K562 (cell line): ENCODE measurements around the gene ARHGAP33.

ENCODE experiments used
- EZH2 ChIP-seq: IDR thresholded peaks from 2 replicates; pipeline ENCODE4 v1.6.1; 2012; ENCODE audit warnings: low read depth, mild to moderate bottlenecking, inconsistent platforms, low read length, borderline replicate concordance
- RB1 ChIP-seq: fragments of 450-650 bp; IDR thresholded peaks from 2 replicates; pipeline ENCODE4 v1.6.1; 2017; ENCODE audit warnings: low read depth, mild to moderate bottlenecking
- ZNF23 ChIP-seq: fragments of 250-450 bp; sonication (Bioruptor Pico); IDR thresholded peaks from 2 replicates; pipeline ENCODE4 v1.4.0; 2020; ENCODE audit warnings: mild to moderate bottlenecking

GRCh38 chr19:35789978-35790944, 14.9 kb downstream of the ARHGAP33 start:
- no peak for TF ChIP-seq RB1
- TF ChIP-seq EZH2: no peak
- TF ChIP-seq ZNF23: no peak
